OCI-LY1 (cell line): ENCODE data around the gene DOK7.

Source experiments
- H2AFZ ChIP-seq: fragments of 200-600 bp; sonication (generic), shearing (Covaris generic); 2 replicates; pipeline ENCODE4 v1.6.0; 2014; ENCODE audit warnings: antibody characterized with exemption, mild to moderate bottlenecking, low read length
- H3F3A ChIP-seq: fragments of 200-600 bp; sonication (generic), shearing (Covaris generic); 2 replicates; pipeline ENCODE4 v1.6.0; 2014; ENCODE audit warnings: mild to moderate bottlenecking, antibody characterized with exemption, low read length, moderate library complexity; ENCODE audit not compliant: insufficient read depth
- H3K27ac ChIP-seq: fragments of 200-600 bp; sonication (generic); 2 replicates; pipeline ENCODE4 v1.5.1; 2014; ENCODE audit warnings: low read length, mixed run types, mild to moderate bottlenecking, low read depth; ENCODE audit not compliant: poor library complexity, severe bottlenecking
- H3K27me3 ChIP-seq: fragments of 200-600 bp; sonication (generic); 2 replicates; pipeline ENCODE4 v1.6.0; 2014; ENCODE audit warnings: antibody characterized with exemption, mild to moderate bottlenecking, low read length, moderate library complexity; ENCODE audit not compliant: insufficient read depth
- H3K36me3 ChIP-seq: fragments of 200-600 bp; sonication (generic); 2 replicates; pipeline ENCODE4 v1.6.1; 2014; ENCODE audit warnings: mild to moderate bottlenecking, antibody characterized with exemption, low read length, moderate library complexity, mixed read lengths; ENCODE audit not compliant: insufficient read depth
- H3K4me1 ChIP-seq: fragments of 200-600 bp; sonication (generic); 2 replicates; pipeline ENCODE4 v1.5.1; 2014; ENCODE audit warnings: mild to moderate bottlenecking, low read length, moderate library complexity; ENCODE audit not compliant: insufficient read depth, severe bottlenecking
- H3K4me2 ChIP-seq: fragments of 200-600 bp; sonication (generic), shearing (Covaris generic); 2 replicates; pipeline ENCODE4 v1.6.1; 2014; ENCODE audit warnings: low read length
- H3K4me3 ChIP-seq: fragments of 200-600 bp; sonication (generic); 2 replicates; pipeline ENCODE4 v1.5.1; 2014; ENCODE audit warnings: low read length, low read depth, mild to moderate bottlenecking, mixed read lengths; ENCODE audit not compliant: poor library complexity, severe bottlenecking
- H3K79me2 ChIP-seq: fragments of 200-600 bp; shearing (Covaris generic); 2 replicates; pipeline ENCODE4 v1.6.1; 2016; ENCODE audit warnings: mixed run types, low read length, mixed read lengths; ENCODE audit not compliant: insufficient read depth
- H3K9ac ChIP-seq: fragments of 200-600 bp; sonication (generic), shearing (Covaris generic); 2 replicates; pipeline ENCODE4 v1.6.1; 2014; ENCODE audit warnings: mild to moderate bottlenecking, low read length, mixed read lengths
- H3K9me2 ChIP-seq: fragments of 200-600 bp; sonication (generic), shearing (Covaris generic); 2 replicates; pipeline ENCODE4 v1.6.1; 2014; ENCODE audit warnings: low read depth, mild to moderate bottlenecking, low read length, mixed read lengths
- H3K9me3 ChIP-seq: fragments of 200-600 bp; shearing (Covaris generic); 2 replicates; pipeline ENCODE4 v1.6.1; 2014; ENCODE audit warnings: low read length, mixed read lengths
- H4K20me1 ChIP-seq: fragments of 200-600 bp; sonication (generic), shearing (Covaris generic); 2 replicates; pipeline ENCODE4 v1.6.0; 2016; ENCODE audit warnings: mild to moderate bottlenecking, low read length; ENCODE audit not compliant: insufficient read depth
- EZH2 ChIP-seq: fragments of 200-600 bp; sonication (generic), shearing (Covaris generic); IDR thresholded peaks from 2 replicates; pipeline ENCODE4 v1.8.0; 2017; ENCODE audit warnings: borderline replicate concordance, mixed run types, mild to moderate bottlenecking, antibody characterized with exemption, low read length, moderate library complexity, mixed read lengths
- TF ChIP-seq, protein P1 (sequence below): fragments of 200-600 bp; sonication (generic), shearing (Covaris generic); IDR thresholded peaks from 2 replicates; pipeline ENCODE4 v1.5.1; 2017; ENCODE audit warnings: mild to moderate bottlenecking, antibody characterized with exemption, low read length, moderate library complexity, mixed read lengths

Gene DOK7

DNA sequence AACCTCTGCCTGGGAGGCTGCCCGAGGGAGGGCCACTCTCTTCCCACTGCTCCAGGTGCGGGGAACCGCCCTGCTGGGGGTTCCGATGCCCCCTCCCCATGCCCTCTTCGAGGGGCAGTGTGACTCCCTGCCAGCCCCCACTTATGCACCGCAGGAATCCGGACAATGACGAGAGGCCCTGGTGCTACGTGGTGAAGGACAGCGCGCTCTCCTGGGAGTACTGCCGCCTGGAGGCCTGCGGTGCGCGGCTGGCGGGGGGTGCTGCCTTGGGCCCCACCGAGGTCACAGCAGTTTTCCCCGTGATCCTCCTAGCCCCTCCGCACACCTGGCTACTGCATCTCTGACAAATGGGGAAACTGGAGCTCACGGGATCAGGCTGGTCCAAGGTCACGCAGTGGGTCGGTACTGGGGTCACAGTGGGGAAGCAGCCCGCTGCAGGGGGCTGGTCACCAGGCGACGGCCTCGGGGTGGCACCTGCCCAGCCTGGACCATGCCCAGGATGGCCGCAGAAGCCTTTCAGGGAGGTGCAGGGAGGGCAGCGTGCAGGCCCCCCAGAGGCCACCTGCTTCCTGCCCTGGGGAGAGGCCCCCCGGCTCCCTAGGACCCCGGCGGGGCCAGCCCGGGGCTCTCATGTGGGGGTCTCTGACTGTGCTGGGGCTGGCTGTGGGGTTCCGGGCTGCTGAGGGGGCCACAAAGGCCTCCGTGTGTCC, 17.8 kb upstream of the DOK7 start:
- H3K79me2 ChIP-seq = no peaks in the 10 kb centered on the region
- H3K4me3 ChIP-seq = no peak overlapping the region
- no peaks in the 10 kb centered on the region for H3K9me2 ChIP-seq
- H3K4me2 ChIP-seq = no peak overlapping the region
- H3K36me3 ChIP-seq = no peaks in the 10 kb centered on the region
- H3K27me3 ChIP-seq = no peaks in the 10 kb centered on the region
- no peaks in the 10 kb centered on the region for H3K4me1 ChIP-seq
- no peaks in the 10 kb centered on the region for H3K9me3 ChIP-seq
- no peak overlapping the region for H3K27ac ChIP-seq
- no peak overlapping the region for H3K9ac ChIP-seq
- no peaks in the 10 kb centered on the region for H3F3A ChIP-seq
- H4K20me1 ChIP-seq = no peaks in the 10 kb centered on the region
- TF ChIP-seq EZH2 = no peak
- TF ChIP-seq, protein P1, sequence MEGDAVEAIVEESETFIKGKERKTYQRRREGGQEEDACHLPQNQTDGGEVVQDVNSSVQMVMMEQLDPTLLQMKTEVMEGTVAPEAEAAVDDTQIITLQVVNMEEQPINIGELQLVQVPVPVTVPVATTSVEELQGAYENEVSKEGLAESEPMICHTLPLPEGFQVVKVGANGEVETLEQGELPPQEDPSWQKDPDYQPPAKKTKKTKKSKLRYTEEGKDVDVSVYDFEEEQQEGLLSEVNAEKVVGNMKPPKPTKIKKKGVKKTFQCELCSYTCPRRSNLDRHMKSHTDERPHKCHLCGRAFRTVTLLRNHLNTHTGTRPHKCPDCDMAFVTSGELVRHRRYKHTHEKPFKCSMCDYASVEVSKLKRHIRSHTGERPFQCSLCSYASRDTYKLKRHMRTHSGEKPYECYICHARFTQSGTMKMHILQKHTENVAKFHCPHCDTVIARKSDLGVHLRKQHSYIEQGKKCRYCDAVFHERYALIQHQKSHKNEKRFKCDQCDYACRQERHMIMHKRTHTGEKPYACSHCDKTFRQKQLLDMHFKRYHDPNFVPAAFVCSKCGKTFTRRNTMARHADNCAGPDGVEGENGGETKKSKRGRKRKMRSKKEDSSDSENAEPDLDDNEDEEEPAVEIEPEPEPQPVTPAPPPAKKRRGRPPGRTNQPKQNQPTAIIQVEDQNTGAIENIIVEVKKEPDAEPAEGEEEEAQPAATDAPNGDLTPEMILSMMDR = no peak
- H2AFZ ChIP-seq = no peak overlapping the region

DNA sequence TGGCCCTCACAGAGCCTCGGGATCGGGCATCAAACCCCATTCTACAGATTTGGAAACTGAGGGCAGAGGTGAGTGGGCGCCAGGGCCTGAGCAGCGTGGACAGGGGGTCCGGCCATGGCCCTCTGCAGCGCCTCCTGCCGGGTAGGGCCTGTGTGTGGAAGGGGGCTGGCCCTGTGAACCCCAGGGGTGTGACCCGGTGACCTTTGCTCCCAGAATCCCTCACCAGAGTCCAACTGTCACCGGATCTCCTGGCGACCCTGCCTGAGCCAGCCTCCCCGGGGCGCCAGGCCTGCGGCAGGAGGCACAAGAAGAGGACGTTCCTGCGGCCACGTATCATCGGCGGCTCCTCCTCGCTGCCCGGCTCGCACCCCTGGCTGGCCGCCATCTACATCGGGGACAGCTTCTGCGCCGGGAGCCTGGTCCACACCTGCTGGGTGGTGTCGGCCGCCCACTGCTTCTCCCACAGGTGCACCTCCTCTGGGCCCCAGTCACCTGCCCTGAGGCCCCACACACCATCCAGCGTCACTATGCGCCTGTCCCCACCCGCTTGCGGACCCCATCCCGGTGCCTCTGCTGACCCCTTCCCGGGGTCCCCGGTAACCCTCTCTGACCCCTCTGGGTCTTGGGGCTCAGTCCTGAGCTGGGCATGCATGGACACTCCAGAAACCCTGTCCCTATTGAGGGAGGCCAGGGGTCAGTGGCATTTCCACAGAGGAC, 17.1 kb upstream of the DOK7 start:
- Histone ChIP-seq H2AFZ (no peak overlapping the region), H3K9ac (no peak overlapping the region), H3K4me3 (no peak overlapping the region), H3K79me2 (no peaks in the 10 kb centered on the region), H3K27me3 (no peaks in the 10 kb centered on the region), H3K9me2 (no peaks in the 10 kb centered on the region), H3K4me2 (no peak overlapping the region), H3F3A (no peaks in the 10 kb centered on the region), H3K36me3 (no peaks in the 10 kb centered on the region), H3K4me1 (no peaks in the 10 kb centered on the region), H4K20me1 (no peaks in the 10 kb centered on the region), H3K9me3 (no peaks in the 10 kb centered on the region), H3K27ac (no peak overlapping the region)
- TF ChIP-seq, protein P1 = no peak
- no peak for TF ChIP-seq EZH2

DNA sequence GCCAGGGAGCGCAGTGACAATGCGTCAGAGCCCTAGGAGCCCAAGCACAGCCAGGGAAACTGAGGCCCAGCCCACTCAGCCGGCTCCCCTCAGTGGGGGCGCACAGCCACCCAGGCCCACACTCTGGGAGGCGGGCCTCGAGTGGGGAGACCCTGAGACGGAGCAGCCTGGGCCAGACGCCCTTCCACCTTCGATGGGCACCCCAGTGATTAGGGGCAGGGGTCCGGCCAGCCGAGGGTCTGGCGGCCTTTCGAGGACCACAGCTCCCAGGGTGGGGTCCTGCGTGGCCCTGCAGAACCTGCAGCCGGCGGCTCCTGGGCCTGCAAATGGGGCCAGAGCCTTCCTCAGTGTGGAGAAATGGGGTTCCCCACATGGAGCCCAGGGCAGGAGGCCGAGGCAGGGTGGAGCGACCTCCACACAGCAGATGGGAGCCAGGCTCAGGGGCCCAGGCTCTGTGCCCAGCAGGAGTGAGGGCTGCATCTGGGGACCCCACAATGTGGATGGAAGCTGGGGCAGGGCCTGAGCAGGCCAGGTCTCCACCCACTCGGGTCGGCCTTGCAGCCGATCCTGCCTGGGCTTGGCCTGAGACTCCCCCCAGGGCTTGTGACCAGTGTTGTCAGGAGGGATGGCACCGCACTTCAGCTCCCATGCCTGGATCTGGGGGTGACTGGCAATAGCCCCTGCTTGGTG, 16.3 kb upstream of the DOK7 start:
- no peak overlapping the region for H3K27ac ChIP-seq
- H2AFZ ChIP-seq = no peak overlapping the region

More for the DNA sequence above, 16.3 kb upstream of the DOK7 start:
- H3K27me3 ChIP-seq = no peaks in the 10 kb centered on the region
- H3K9ac ChIP-seq = no peak overlapping the region
- H3K4me3 ChIP-seq = no peak overlapping the region
- H4K20me1 ChIP-seq = no peaks in the 10 kb centered on the region
- H3F3A ChIP-seq = no peaks in the 10 kb centered on the region
- no peaks in the 10 kb centered on the region for H3K36me3 ChIP-seq
- no peaks in the 10 kb centered on the region for H3K9me2 ChIP-seq
- no peak overlapping the region for H3K4me2 ChIP-seq
- no peaks in the 10 kb centered on the region for H3K4me1 ChIP-seq
- no peaks in the 10 kb centered on the region for H3K9me3 ChIP-seq
- H3K79me2 ChIP-seq = no peaks in the 10 kb centered on the region
- TF ChIP-seq EZH2 = no peak
- TF ChIP-seq, protein P1 = no peak
